Measurements from ENCODE around the gene KIT.

DNA sequence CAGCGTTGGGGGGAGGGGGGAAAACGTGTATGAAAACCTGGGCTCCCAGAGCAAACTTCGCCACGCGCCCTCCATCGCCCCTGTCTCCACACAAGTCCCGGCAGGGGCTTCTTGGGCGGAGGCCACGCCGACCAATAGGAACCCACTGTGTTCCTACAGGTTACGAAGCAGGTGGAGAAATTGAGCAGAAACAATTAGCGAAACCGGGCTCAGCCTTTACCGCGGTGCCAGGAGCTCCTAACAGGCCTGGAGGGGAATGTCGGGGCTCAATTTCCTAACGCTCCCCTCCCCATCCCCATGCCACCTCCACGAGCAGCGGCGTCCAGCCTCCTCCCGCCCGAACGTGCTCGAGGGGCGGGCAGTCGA, 589 bp upstream of the KIT start:
- TF ChIP-seq POLR2A (IDR thresholded peaks at IDR 0.05) (no peak), POLR2AphosphoS5 (IDR thresholded peaks at IDR 0.05; ENCODE audit: insufficient read depth in 1 of 2, low read depth in 1 of 2) (no peak)

Data from vagina (tissue), 2 donors.